SH-SY5Y (cell line): ENCODE measurements around the gene CD22.

ENCODE experiments used
- GATA2 ChIP-seq: IDR thresholded peaks from 2 replicates; pipeline ENCODE4 v1.6.1; 2011; ENCODE audit warnings: mild to moderate bottlenecking, low read depth, low read length
- GATA3 ChIP-seq: IDR thresholded peaks from 2 replicates; pipeline ENCODE4 v1.6.1; 2011; ENCODE audit warnings: low read depth, mild to moderate bottlenecking, low read length, moderate library complexity

Gene CD22

DNA sequence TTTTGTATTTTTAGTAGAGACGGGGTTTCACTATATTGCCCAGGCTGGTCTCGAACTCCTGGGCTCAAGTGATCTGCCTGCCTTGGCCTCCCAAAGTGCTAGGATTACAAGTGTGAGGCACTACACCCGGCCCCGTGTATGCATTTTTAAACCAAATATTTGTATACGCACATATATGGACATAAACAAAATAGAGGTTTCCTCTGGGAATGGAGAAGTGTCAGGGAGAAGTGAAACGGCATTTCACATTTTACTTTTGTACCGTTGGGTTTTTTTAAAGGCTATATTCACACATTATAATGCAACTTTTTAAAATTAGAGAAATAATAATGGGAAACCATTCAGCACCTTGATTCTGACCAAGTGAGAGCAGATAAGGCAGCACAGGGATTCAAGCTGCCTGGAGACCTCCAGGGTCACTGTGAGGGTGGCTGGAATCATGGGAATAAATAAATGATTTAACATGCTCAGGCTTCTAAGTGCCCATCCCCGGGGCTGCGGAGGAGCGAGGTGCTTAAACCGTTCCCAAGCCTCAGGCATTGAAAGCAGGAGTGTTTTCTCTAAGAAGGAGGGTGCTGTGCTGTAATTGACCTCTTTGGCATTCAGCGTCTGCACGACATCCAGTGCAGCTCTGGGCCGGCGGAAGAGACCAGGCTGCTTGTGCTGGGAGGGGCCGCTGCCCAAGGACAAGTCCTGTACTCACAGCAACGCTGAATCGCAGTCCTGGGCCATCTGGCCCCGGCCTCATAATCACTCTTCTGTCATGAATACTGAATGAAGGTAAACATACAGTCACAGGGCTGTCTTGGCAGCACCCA lies 66.6 kb downstream of the CD22 start:
- TF ChIP-seq GATA2 = no peak
- no peak for TF ChIP-seq GATA3

- TF ChIP-seq GATA3 (no peak), GATA2 (no peak)
Measured at GRCh38 chr19:35396240-35396885, 67.4 kb downstream of the CD22 start.
